Chondrocyte (in vitro differentiated cells): ENCODE measurements around the gene VAV2. TPM values are rescaled to one million over a fixed set of nuclear protein-coding genes. Genes with fewer than 3 reads are reported as not detected.
"Not testable (repeated sequence)": the region's sequence is repeated elsewhere in the genome, so short reads cannot be mapped to it uniquely, and the experiment has no call there.

Experiments used
- DNase-seq: peaks from one replicate; pipeline ENCODE4 v3.0.0; 2021; ENCODE audit warnings: mixed read lengths, low spot score
- H3K27ac Mint-ChIP-seq: one replicate; pipeline ENCODE4 v1.8.0; 2021; ENCODE audit warnings: mild to moderate bottlenecking, moderate library complexity, mixed read lengths; ENCODE audit not compliant: unreplicated experiment
- H3K27me3 Mint-ChIP-seq: 2 replicates; pipeline ENCODE4 v1.8.0; 2021; ENCODE audit warnings: low read depth, mixed read lengths
- H3K36me3 Mint-ChIP-seq: 2 replicates; pipeline ENCODE4 v1.8.0; 2021; ENCODE audit warnings: low read depth, mixed read lengths
- H3K4me1 Mint-ChIP-seq: 2 replicates; pipeline ENCODE4 v1.8.0; 2021; ENCODE audit warnings: low read depth, mild to moderate bottlenecking, mixed read lengths
- H3K4me3 Mint-ChIP-seq: one replicate; pipeline ENCODE4 v1.8.0; 2021; ENCODE audit warnings: mild to moderate bottlenecking, moderate library complexity, mixed read lengths; ENCODE audit not compliant: unreplicated experiment
- H3K9me3 Mint-ChIP-seq: 2 replicates; pipeline ENCODE4 v1.8.0; 2021; ENCODE audit warnings: low read depth, mixed read lengths
- CTCF ChIP-seq: fragments of 200-600 bp; sonication (generic); IDR thresholded peaks from 2 replicates; pipeline ENCODE4 v1.5.0; 2021; ENCODE audit warnings: antibody characterized with exemption, mild to moderate bottlenecking, moderate library complexity
- total RNA-seq: library from RNA; stranded (reverse); gene quantifications from 3 replicates; pipeline ENCODE4 v1.2.1, GENCODE V29; 2021

VAV2 gene
- total RNA-seq, 1 donor from 2014 or later, result 17.7 TPM

DNA sequence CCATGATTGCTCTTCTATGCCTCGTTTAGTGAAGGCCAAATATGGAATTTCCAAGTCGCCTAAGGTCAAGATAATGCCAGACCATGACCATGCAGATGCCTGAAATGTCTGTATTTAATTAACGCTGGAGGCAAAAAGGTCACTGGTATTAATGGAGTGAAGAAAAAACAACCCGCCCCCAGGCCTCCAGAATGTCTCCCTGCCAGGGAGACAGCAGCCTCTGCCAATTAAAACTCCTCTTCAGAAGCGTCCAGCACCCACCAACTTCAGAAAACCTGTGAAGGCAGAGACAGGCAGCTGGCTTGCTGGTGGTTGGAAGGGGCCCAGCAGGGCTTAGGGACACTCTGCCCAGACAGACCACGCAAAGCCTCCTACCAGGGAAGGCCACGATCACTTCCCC lies 94.4 kb downstream of the VAV2 start:
- DNase-seq, result no peak
- no peaks in the 10 kb centered on the region for H3K9me3 Mint-ChIP-seq
- peaks cover 8% of the 10 kb centered on the region for H3K4me1 Mint-ChIP-seq
- peaks cover 2% of the 10 kb centered on the region for H3K36me3 Mint-ChIP-seq
- no peaks in the 10 kb centered on the region for H3K27me3 Mint-ChIP-seq
- no peak overlapping the region for H3K4me3 Mint-ChIP-seq
- TF ChIP-seq CTCF, result no peak
- H3K27ac Mint-ChIP-seq, result no peak overlapping the region

- not testable (repeated sequence) for H3K4me3 Mint-ChIP-seq, H3K27me3 Mint-ChIP-seq, H3K9me3 Mint-ChIP-seq, DNase-seq, H3K27ac Mint-ChIP-seq, H3K36me3 Mint-ChIP-seq
- H3K4me1 Mint-ChIP-seq, result peaks cover 15% of the 10 kb centered on the region
These were observed 96.1 kb downstream of the VAV2 start for GRCh38 chr9:133896007-133896406.

GRCh38 chr9:133895335-133895734 lies 96.8 kb downstream of the VAV2 start:
- Mint-ChIP-seq H3K27ac (no peak overlapping the region), H3K9me3 (no peaks in the 10 kb centered on the region), H3K27me3 (no peaks in the 10 kb centered on the region), H3K4me3 (no peak overlapping the region), H3K36me3 (peaks cover 2% of the 10 kb centered on the region), H3K4me1 (peaks cover 21% of the 10 kb centered on the region)
- no peak for DNase-seq
- no peak for TF ChIP-seq CTCF

- Mint-ChIP-seq H3K4me3 (no peak overlapping the region), H3K27me3 (no peaks in the 10 kb centered on the region), H3K27ac (no peak overlapping the region), H3K9me3 (no peaks in the 10 kb centered on the region), H3K36me3 (peaks cover 2% of the 10 kb centered on the region), H3K4me1 (peaks cover 28% of the 10 kb centered on the region)
- TF ChIP-seq CTCF, result no peak
- no peak for DNase-seq
These were observed 97.5 kb downstream of the VAV2 start for GRCh38 chr9:133894377-133895321.

GRCh38 chr9:133893191-133893994 lies 98.7 kb downstream of the VAV2 start:
- no peak overlapping the region for H3K27ac Mint-ChIP-seq
- no peak overlapping the region for H3K4me3 Mint-ChIP-seq
- H3K4me1 Mint-ChIP-seq, result peaks cover 41% of the 10 kb centered on the region

More at GRCh38 chr9:133893191-133893994, 98.7 kb downstream of the VAV2 start:
- Mint-ChIP-seq H3K9me3 (no peaks in the 10 kb centered on the region), H3K36me3 (peaks cover 2% of the 10 kb centered on the region), H3K27me3 (no peaks in the 10 kb centered on the region)
- TF ChIP-seq CTCF, result no peak
- no peak for DNase-seq
